Stimulated activated CD4-positive, alpha-beta T cell treated with anti-CD3 and anti-CD28 coated beads, Interleukin-1b, Interleukin-23, amount 100 ng/mL, for 4 hours (primary cell): ENCODE results near the gene FAM78B.

Experiments used
- DNase-seq, 2 donors: peaks; one replicate each; pipeline ENCODE4 v3.0.0-alpha.2; 2020; ENCODE audit warnings: low read depth in 2 of 2

FAM78B gene

DNA sequence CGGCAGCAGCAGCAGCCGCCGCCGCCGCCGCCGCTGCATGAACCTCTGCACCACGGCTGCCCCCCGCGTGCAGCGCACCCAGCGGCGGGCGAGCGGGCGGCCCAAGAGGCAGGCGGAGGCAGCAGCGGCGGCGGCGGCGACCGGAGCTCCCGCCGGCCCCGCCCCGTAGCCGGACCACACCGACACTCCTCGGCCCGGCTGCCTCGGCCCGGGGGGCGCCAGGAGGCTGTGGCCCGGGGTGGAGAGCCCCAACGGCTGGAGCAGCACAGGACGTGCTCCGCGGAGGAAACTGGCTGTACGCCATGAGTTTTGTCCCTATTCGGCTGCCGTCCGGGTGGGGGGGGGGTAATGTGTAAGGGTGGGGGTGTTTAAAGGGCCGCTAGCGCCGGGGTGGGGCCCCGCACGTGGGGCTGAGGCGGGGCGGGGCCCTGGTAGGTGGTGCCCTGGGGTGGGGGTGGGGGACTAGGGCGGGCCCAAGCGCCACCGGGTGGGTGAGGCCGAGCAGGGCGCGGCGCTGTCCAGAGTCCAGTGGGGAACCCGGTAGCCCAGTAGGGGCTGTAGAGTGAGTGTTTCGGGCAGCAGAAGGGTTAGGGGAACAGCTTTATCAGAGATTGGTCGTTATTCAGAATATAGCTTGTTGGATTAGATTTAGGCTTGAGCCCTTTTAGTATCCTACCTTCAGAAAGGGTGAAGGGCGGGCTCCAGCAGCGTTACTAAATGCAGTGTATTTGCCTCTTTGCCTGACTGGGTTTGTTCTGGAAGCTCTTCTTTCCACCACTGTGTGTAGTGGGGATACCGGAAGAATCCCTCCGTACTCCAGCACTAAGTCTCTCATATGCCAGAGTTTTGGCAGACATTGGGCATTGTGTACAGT, at the start of gene FAM78B:
Gene FAM78B (minus strand): TSS at position 304 of the 874 bp plus-strand sequence. CDS start 753 bp downstream, outside the sequence.
- peak; percentile 45 to 48 for DNase-seq

DNA sequence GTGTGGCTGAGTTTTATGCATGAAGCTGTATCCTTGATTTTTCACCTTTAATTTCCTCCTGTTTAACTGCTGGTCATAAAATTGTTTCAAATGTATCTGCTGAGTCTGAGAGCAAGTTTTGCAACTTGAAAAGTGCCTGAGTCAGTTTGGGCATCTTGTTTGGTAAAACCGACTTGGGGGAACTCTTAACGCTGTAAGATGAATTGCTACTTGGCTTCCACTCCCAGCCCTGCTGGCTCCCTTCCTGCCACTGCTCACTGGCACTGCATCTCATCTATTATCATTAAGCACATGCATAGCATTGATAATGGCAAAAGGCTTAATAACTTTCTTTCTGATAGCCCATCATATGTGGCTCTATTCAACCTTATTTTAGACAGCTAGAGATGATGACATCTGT, 35.7 kb upstream of the FAM78B start:
- no peak for DNase-seq

DNA sequence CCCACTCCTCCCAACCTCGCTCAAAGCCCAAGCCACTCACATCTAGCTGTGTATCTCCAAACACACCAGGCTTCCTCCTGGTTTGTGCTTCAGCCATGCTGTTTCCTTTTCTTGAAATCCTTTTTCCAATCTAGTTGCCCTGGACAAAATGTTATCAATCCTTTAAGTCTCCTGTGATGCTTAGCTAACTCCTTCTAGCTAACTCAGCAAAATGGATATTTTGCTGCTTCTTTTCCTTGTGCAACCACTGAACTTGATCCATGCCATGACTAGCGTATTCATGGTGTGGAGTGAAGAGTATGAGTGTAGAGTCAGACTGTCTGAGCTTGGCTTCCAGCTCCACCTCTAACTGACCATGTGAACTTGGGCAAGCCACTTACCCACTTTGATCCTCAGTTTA, 33.9 kb upstream of the FAM78B start:
- no peak for DNase-seq

- DNase-seq = no peak
These were observed 30.8 kb upstream of the FAM78B start for GRCh38 chr1:166197597-166197996.

GRCh38 chr1:166197141-166197540, 30.3 kb upstream of the FAM78B start:
- no peak for DNase-seq

GRCh38 chr1:166193057-166193698, 26.4 kb upstream of the FAM78B start:
- no peak for DNase-seq

GRCh38 chr1:166190400-166190799, 23.6 kb upstream of the FAM78B start:
- DNase-seq = no peak

DNA sequence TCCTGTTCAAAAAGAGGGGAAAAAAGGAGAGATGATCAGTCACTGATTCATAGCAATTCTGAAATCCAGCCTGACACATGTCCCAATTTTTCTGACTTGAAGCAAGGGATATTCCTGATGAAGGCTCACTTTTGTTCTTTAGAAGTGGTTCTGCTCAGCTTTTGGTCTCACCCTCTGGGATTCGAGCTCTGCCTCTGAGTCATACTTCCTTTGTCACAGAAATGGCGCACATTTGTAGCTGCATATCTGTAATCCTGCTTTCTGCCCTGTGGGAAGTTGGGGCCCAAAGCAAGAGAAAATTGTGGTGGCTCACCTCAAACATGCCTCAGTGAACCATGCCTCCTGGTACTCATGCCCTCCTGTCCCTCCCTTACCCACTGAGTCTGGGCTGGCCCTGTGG, 22.3 kb upstream of the FAM78B start:
- no peak for DNase-seq

- no peak for DNase-seq
These were observed 18.7 kb upstream of the FAM78B start for GRCh38 chr1:166185526-166185925.

GRCh38 chr1:166184897-166185296, 18.1 kb upstream of the FAM78B start:
- DNase-seq = no peak

GRCh38 chr1:166184012-166184411, 17.2 kb upstream of the FAM78B start:
- no peak for DNase-seq

- DNase-seq = no peak
These were observed 15.5 kb upstream of the FAM78B start for GRCh38 chr1:166182281-166182680.

DNA sequence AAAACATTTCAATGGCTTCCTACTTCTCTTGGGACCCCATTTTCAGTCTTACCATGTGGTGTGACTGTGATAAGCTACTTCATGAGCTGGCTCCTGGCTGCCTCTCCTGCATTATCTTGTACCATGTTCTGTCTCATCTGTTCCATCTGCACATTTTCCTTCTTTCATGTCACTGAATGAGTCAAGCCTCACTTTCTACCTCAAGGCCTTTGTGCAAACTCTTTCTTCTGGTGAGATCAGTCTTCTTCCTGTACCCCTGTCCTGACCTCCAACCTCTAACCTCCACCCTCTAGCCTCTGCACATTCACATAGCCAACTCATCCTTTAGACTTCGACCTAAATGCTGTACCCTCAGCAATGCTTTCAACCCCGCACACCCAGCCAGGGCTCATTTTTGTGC, 9.6 kb upstream of the FAM78B start:
- DNase-seq = no peak

DNA sequence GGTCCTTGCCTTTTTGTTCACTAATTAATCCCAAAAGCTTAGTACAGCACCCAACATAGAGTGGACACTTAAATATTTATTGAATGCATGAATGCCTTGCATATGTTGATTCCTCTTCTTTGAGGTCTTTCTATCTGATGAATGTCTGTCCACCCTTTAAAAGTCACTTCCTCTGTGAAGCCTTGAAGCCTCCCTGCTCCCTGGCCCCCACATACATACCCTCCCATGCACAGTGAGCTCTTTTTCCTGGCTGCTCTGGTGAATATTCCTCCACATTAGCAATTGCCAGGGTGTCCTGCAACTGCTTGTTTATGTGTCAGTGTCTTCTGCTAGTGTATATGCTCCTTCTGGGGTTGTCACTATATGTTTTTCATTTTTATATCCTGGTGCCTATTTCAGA, 8.2 kb upstream of the FAM78B start:
- DNase-seq = no peak

DNA sequence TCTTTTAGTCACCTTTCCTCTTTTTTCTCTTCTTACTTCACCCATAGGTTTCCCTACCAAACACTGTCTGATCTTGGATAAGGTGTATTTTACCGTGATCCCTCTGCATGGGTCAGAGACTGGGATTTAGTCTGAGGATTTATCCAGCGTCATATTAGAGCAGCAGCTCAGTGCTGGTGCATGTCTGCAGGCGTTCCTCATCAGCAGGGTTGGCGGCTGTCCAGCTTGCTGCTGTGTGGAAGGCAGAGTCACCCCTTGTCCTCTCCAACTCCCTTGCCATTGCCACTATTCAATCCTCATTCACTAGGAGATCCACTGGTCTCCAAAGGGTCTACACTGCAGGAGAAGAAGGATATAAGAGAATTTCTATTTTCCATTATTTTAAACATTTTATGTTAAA, 7.3 kb upstream of the FAM78B start:
- no peak for DNase-seq

- no peak for DNase-seq
These were observed 5.3 kb upstream of the FAM78B start for GRCh38 chr1:166172106-166172505.

DNA sequence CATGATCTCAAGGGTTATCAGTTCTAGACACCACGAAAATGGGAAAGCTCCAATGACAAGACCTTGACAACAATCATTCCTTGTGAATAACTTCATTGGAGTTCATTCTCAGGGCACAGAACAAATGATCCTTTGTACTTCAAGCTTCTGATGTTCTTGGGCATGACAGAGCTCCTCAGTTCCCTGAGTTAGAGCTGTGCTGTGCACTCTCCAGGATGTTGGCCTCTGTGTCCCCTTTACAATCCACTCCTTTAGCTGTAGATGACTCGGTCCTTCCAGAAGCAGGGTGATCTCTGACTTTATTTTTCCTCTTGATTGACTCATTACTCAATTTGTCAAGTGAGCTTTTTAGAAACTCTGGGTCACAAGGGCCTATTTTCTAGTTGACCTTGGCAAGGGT, 3.9 kb upstream of the FAM78B start:
- no peak for DNase-seq

DNA sequence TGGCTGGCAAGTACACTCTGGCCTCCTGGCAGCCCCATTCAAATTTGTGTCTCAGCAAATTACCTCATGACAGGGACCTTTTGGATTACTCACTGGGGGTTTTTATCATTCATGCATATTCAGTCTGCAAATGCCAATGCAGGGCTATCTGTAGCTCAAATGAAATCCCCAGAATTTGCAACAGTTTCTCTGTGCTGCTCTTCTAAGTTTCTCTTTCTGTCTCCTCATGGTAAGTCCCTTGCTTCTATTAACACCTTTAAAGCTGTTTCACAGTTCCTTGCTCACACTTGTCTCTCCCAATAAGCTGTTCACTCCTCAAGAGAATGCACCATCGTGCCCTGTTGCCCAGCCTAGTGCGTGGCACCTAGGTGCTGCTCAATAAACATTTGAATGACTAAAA, 3.3 kb upstream of the FAM78B start:
- DNase-seq = no peak

- no peak for DNase-seq
These were observed 2.4 kb upstream of the FAM78B start for GRCh38 chr1:166169182-166169581.

GRCh38 chr1:166167572-166167925, 748 bp upstream of the FAM78B start:
- DNase-seq = no peak

DNA sequence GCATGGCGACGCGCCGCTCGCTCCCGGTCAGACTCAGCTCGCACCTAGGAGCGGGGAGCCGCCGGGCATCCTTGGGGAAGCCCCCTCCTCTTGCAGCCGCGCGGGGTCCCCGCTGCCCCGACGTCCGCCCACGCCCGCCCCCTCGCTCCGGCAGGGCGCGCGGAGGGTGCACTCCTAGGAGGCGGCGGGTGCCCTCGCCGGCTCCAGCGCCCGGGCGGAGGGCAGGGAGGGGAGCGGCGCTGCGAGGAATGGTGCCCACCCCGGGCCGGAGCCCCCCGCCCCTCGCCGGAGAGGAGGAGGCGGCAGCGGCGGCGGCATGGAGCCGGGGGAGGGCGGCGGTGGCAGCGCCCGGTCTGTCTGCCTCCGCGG, 488 bp downstream of the FAM78B start:
- peak; percentile 5 to 17 for DNase-seq

- no peak for DNase-seq
These were observed 1.0 kb downstream of the FAM78B start for GRCh38 chr1:166165661-166166328.
